Measurements from ENCODE around the gene TSC22D4.

DNA sequence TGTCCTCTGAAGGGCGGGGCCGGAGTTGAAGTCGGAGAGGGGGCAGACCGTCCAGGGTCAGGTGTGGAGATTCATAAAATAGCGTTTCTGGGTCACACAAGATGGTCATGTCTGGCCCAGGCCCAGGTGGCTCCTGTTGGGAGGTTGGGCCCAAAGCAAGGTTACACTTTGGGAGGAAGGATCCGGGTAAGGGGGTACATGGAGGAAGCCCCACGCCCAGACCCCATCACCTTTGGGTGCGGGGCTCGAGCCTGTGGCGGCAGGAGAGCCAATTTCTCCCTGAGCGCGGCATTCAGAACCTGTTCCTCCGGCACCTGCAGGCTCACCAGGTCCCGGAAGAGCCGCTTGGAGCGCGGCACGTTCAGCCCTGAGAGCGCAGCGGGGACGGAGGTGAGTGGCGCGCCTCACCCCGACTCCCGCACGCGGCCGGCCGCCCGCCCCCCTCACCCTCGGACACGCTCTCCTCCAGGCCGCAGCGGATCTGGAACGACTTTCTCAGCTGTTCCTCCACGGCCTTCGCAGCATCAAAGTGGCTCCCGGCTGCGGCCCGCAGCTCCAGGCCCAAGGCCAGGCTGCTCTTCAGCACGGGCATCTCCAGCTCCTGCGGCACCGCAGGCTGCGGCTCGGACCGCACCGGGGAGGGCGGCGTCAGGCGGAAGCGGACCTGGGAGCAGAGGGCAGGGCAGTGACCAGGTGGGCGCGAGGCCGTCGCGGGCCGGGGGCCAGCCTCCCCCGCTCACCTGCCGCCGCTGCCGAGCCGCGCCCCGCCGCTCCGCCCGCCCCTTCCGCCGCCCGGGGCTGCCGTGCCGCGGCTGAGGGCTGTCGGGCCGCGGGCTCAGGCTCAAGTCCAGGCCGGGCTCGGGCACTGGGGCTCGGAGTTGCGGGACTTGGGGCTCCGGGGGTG lies 43.4 kb downstream of the TSC22D4 start:
- TF ChIP-seq EZH2 (IDR thresholded peaks at IDR 0.05; ENCODE audit: low read length, missing control alignments) (no peak), CTCF (conservative IDR thresholded peaks at IDR 0.05 in 1 of 2, IDR thresholded peaks at IDR 0.05 in 1 of 2; ENCODE audit: low read depth in 1 of 2, low read length in 2 of 2) (no peak)

Data from fibroblast of lung (primary cell).